Superior temporal gyrus (tissue), 1 donor: ENCODE data around the gene ST3GAL5.

Experiments used
- DNase-seq: peaks from one replicate; pipeline ENCODE4 v3.0.0-alpha.2; 2016; ENCODE audit errors: extremely low spot score

The ST3GAL5 gene

GRCh38 chr2:85806358-85807118, 82.3 kb downstream of the ST3GAL5 start:
- DNase-seq: no peak

- DNase-seq: no peak
Measured at GRCh38 chr2:85804583-85804982, 84.2 kb downstream of the ST3GAL5 start.

GRCh38 chr2:85803704-85804425, 84.9 kb downstream of the ST3GAL5 start:
- no peak for DNase-seq

GRCh38 chr2:85802354-85803103, 86.3 kb downstream of the ST3GAL5 start:
- DNase-seq: no peak

- DNase-seq: no peak
Measured at GRCh38 chr2:85801871-85802270, 86.9 kb downstream of the ST3GAL5 start.

GRCh38 chr2:85800586-85800985, 88.2 kb downstream of the ST3GAL5 start:
- no peak for DNase-seq

GRCh38 chr2:85799215-85799956, 89.4 kb downstream of the ST3GAL5 start:
- DNase-seq: no peak

GRCh38 chr2:85797921-85798320, 90.9 kb downstream of the ST3GAL5 start:
- DNase-seq: peak; percentile 84

GRCh38 chr2:85797263-85797660, 91.5 kb downstream of the ST3GAL5 start:
- no peak for DNase-seq

- DNase-seq: peak; percentile 80
Measured at GRCh38 chr2:85796341-85797262, 92.2 kb downstream of the ST3GAL5 start.

- DNase-seq: no peak
Measured at GRCh38 chr2:85796046-85796340, 92.8 kb downstream of the ST3GAL5 start.

GRCh38 chr2:85795331-85796045, 93.3 kb downstream of the ST3GAL5 start:
- DNase-seq: no peak

- DNase-seq: no peak
Measured at GRCh38 chr2:85794491-85795121, 94.2 kb downstream of the ST3GAL5 start.

- peak; percentile 81 for DNase-seq
Measured at GRCh38 chr2:85794038-85794441, 94.8 kb downstream of the ST3GAL5 start.

GRCh38 chr2:85793584-85793983, 95.2 kb downstream of the ST3GAL5 start:
- DNase-seq: no peak

- DNase-seq: peak; percentile 56
Measured at GRCh38 chr2:85792783-85793441, 95.9 kb downstream of the ST3GAL5 start.

- no peak for DNase-seq
Measured at GRCh38 chr2:85791704-85792565, 96.9 kb downstream of the ST3GAL5 start.

GRCh38 chr2:85790499-85791188, 98.1 kb downstream of the ST3GAL5 start:
- DNase-seq: no peak
